Omental fat pad (tissue), 4 donors: ENCODE results near the gene RER1. TPM values are rescaled to one million over a fixed set of nuclear protein-coding genes. Genes with fewer than 3 reads are reported as not detected.

Experiments
- ATAC-seq: fragments of 150-250 bp; one replicate; pipeline ENCODE4 v1.9.1; 2016; ENCODE audit warnings: mild to moderate bottlenecking, moderate library complexity; ENCODE audit not compliant: low FRiP score
- DNase-seq: peaks from one replicate; pipeline ENCODE4 v3.0.0-alpha.2; 2019; ENCODE audit warnings: low spot score
- total RNA-seq, 4 donors: library from RNA; depleted of rRNA; stranded (reverse); fragments of >200 nt; gene quantifications; one replicate each; pipeline ENCODE4 v1.1.0, GENCODE V29; 2016
- TF ChIP-seq, protein P1 (sequence below), 3 donors: fragments of 450-650 bp; IDR thresholded peaks; one replicate each; pipeline ENCODE4 v1.5.1; 2016 to 2017; ENCODE audit warnings: antibody characterized with exemption in 3 of 3, mild to moderate bottlenecking in 3 of 3, moderate library complexity in 2 of 3

The RER1 gene
- total RNA-seq, 4 donors from 2014 or later = 59.4 to 91.7 (median 72.7) TPM

DNA sequence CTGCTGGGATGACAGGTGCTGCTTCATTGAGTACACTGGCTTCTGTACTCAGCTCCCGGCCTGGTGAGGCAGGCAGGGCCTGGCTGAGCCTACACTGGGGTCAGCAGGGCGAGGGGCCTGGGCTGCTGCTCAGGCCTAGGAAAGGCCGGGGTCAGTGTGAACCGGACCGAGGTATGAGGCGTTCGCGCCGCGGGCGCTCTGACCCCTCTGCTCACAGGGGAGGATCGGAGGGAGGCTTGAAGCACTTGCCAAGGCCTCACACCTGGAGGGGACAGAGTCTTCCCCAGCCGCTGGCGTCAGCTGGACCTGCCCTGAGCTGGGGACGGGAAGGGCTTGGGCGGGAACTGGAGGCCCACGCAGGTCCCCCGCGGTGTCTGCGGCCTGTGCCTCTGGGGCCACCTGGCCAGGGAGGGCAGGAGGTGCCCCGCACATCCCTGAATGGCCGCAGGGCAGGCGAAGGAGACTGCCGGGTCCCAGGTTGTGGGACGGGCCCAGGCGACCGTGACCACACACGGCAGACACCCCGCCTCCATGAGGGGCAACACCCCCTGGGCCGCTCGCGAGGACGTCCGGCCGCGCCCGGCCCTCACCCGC lies 20.3 kb downstream of the RER1 start:
- DNase-seq (no peak), ATAC-seq (peak; percentile 46)
- TF ChIP-seq, protein P1, sequence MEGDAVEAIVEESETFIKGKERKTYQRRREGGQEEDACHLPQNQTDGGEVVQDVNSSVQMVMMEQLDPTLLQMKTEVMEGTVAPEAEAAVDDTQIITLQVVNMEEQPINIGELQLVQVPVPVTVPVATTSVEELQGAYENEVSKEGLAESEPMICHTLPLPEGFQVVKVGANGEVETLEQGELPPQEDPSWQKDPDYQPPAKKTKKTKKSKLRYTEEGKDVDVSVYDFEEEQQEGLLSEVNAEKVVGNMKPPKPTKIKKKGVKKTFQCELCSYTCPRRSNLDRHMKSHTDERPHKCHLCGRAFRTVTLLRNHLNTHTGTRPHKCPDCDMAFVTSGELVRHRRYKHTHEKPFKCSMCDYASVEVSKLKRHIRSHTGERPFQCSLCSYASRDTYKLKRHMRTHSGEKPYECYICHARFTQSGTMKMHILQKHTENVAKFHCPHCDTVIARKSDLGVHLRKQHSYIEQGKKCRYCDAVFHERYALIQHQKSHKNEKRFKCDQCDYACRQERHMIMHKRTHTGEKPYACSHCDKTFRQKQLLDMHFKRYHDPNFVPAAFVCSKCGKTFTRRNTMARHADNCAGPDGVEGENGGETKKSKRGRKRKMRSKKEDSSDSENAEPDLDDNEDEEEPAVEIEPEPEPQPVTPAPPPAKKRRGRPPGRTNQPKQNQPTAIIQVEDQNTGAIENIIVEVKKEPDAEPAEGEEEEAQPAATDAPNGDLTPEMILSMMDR (IDR thresholded peaks at IDR 0.05) = no peak

DNA sequence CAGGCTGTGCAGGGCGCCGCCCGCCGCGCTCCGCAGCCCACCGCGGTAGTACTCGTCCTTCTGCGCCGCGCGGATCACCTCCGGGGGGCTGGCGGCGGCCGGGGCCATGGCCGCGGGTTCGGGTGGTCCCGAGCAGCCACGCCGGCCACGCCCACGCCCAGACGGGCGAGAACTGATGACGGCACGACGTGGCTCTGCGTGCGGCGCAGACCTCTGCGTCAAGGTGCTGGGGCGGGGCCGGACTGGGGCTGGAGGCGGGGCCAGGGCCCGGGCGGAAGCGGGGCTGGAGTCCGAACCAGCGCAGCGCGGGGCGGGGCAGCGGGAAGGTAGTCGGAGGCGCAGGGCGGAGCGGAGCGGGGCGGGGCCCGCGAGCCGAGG lies 20.7 kb downstream of the RER1 start, which contains the start of gene PEX10:
Gene PEX10 (minus strand): TSS at position 170 of the 378 bp plus-strand sequence. CDS start 62 bp downstream, at position 108.
- ATAC-seq = peak; percentile 94
- TF ChIP-seq, protein P1 (IDR thresholded peaks at IDR 0.05) = no peak
- peak; percentile 91 for DNase-seq

DNA sequence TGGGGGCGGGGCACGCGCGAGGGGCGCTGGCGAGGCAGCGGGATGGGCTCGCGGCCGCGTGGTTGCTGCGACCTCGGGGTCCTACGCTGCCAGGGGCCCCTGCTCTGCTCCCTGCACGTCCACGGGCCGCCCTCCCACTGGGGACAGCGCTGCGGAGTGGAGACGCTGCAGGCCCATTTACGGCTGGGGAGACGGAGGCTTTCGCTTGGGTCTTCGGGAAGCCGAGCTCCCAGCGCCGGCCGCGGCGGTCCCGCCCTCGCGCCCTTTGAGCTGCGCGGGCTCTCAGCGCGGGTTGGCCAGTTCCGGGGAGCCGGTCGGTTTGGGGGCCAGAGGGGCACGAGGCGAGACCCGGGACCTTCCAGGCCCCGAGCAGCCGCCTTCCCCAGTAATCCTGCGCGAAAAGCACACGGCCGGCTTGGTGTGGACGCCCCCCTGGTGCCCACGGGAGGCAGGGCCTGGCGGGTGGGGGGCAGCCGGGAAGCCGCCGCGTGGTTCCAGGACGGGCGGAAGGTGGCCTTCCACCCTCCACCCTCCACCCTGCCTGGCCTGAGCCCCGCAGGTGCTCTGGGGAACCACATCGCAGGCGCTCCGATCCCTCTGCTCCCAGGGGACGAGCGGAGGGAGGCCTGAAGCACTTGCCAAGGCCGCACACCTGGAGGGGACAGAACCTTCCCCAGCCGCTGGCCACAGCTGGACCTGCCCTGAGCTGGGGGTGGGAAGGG lies 21.3 kb downstream of the RER1 start:
- TF ChIP-seq, protein P1 (IDR thresholded peaks at IDR 0.05) = no peak
- DNase-seq (no peak), ATAC-seq (peak; percentile 47)

DNA sequence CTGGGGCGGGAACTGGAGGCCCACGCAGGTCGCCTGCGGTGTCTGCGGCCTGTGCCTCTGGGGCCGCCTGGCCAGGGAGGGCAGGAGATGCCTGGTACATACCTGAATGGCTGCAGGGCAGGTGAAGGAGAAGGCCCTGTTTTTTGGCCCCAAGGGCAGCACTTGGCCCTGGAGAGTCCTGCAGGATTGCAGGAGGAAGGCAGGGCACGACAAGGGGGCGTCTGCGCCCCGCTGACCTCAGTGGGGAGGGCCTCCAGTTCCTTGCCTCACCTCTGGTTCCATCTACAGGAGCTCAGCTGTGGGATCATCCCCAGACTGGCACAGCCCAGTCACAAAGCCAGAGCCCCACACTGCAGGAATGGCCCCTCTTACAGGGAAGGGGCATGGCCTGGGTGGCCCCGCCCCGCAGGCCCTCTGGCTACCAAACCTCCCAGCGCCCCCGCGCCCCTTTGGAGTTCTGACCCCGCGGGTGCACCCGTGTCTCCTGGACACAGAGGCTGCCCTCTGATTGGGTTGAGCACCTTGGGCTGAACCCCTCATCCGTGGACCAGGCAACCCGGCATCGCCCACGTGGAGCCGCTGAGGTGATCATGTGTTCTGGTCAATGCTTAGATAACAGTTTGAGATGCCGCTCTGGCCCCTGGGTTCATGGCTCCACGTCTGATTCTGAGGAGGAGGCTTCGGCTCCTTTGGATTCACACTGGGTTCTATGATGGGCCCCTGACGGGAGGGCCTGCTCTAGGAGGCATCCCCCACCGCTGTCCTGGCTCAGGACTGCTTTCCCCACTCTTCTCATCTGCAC lies 22.1 kb downstream of the RER1 start:
- DNase-seq (no peak), ATAC-seq (no peak)
- TF ChIP-seq, protein P1 (IDR thresholded peaks at IDR 0.05) = no peak

- ATAC-seq (no peak), DNase-seq (peak; percentile 53)
- TF ChIP-seq, protein P1 (IDR thresholded peaks at IDR 0.05) = peak in 1 of 3 donors; percentile 88
Measured at GRCh38 chr1:2414297-2414958, 22.8 kb downstream of the RER1 start.

GRCh38 chr1:2415337-2415736 lies 23.7 kb downstream of the RER1 start:
- TF ChIP-seq, protein P1 (IDR thresholded peaks at IDR 0.05) = no peak
- ATAC-seq = no peak
- no peak for DNase-seq
